NCI-H128 (cell line): Measurements from ENCODE around the gene NGFR.
"Not testable (repeated sequence)": the region's sequence is repeated elsewhere in the genome, so short reads cannot be mapped to it uniquely, and the experiment has no call there.

Experiments used
- DNase-seq: peaks from one replicate; lab custom pipeline; 2025; ENCODE audit not compliant: unreplicated experiment; lab: John Stamatoyannopoulos, UW

The NGFR gene

GRCh38 chr17:49496183-49496866 is 1.2 kb downstream of the NGFR start:
- no peak for DNase-seq

- DNase-seq: no peak
Observed at GRCh38 chr17:49496867-49497147, 1.7 kb downstream of the NGFR start.

- DNase-seq: no peak
Observed at GRCh38 chr17:49497148-49498028, 2.3 kb downstream of the NGFR start.

GRCh38 chr17:49498029-49498615 is 3.0 kb downstream of the NGFR start:
- DNase-seq: no peak

- no peak for DNase-seq
Observed at GRCh38 chr17:49501496-49501895, 6.4 kb downstream of the NGFR start.

- DNase-seq: no peak
Observed at GRCh38 chr17:49502254-49502653, 7.2 kb downstream of the NGFR start.

- DNase-seq: not testable (repeated sequence)
Observed at GRCh38 chr17:49502680-49503079, 7.6 kb downstream of the NGFR start.

- DNase-seq: no peak
Observed at GRCh38 chr17:49504369-49504768, 9.3 kb downstream of the NGFR start.

GRCh38 chr17:49505854-49506253 is 10.8 kb downstream of the NGFR start:
- DNase-seq: no peak

- no peak for DNase-seq
Observed at GRCh38 chr17:49506282-49506681, 11.2 kb downstream of the NGFR start.

GRCh38 chr17:49508061-49508865 is 13.2 kb downstream of the NGFR start:
- no peak for DNase-seq

GRCh38 chr17:49508866-49509587 is 13.9 kb downstream of the NGFR start:
- DNase-seq: no peak

- DNase-seq: no peak
Observed at GRCh38 chr17:49509588-49509917, 14.5 kb downstream of the NGFR start.

GRCh38 chr17:49510059-49510719 is 15.1 kb downstream of the NGFR start:
- no peak for DNase-seq

GRCh38 chr17:49510720-49511110 is 15.6 kb downstream of the NGFR start:
- DNase-seq: no peak

- DNase-seq: no peak
Observed at GRCh38 chr17:49511810-49512209, 16.7 kb downstream of the NGFR start.

GRCh38 chr17:49512296-49513043 is 17.4 kb downstream of the NGFR start:
- DNase-seq: no peak

- DNase-seq: no peak
Observed at GRCh38 chr17:49513044-49513395, 17.9 kb downstream of the NGFR start.

GRCh38 chr17:49513641-49514040 is 18.5 kb downstream of the NGFR start:
- DNase-seq: no peak
